ENCODE results near the gene CAPN11. TPM values are rescaled to one million over a fixed set of nuclear protein-coding genes. Genes with fewer than 3 reads are reported as not detected.

Gene CAPN11
- total RNA-seq, 1 donor from 2014 or later: not detected

DNA sequence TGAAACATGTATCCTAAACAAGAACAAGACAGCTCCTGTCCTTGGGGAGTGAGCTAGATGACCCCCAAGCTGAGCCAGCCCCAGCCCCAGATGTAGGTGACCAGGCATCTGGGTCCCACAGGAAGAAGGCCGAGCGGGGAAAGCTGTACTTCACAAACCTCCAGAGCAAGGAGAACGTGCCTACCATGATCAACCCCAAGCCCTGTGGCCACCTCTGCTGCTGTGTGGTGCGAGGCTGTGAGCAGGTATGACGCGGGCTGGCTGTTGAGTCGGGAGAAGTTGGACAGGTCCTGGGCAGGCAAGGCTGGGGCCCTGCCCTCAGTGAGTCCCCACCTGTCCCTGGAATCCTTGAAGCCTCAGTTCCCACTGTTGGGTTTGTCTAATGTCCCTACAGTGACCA, 11.4 kb upstream of the CAPN11 start:
- no peak overlapping the region for H3K4me3 ChIP-seq (ENCODE audit: low read depth, low read length)
- TF ChIP-seq, protein P1, sequence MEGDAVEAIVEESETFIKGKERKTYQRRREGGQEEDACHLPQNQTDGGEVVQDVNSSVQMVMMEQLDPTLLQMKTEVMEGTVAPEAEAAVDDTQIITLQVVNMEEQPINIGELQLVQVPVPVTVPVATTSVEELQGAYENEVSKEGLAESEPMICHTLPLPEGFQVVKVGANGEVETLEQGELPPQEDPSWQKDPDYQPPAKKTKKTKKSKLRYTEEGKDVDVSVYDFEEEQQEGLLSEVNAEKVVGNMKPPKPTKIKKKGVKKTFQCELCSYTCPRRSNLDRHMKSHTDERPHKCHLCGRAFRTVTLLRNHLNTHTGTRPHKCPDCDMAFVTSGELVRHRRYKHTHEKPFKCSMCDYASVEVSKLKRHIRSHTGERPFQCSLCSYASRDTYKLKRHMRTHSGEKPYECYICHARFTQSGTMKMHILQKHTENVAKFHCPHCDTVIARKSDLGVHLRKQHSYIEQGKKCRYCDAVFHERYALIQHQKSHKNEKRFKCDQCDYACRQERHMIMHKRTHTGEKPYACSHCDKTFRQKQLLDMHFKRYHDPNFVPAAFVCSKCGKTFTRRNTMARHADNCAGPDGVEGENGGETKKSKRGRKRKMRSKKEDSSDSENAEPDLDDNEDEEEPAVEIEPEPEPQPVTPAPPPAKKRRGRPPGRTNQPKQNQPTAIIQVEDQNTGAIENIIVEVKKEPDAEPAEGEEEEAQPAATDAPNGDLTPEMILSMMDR (conservative IDR thresholded peaks at IDR 0.05; ENCODE audit: low read depth, low read length): no peak
- no peak for DNase-seq (ENCODE audit: low read depth)

GRCh38 chr6:44148306-44148705, 10.3 kb upstream of the CAPN11 start:
- no peak for DNase-seq (ENCODE audit: low read depth)
- no peak overlapping the region for H3K4me3 ChIP-seq (ENCODE audit: low read depth, low read length)

DNA sequence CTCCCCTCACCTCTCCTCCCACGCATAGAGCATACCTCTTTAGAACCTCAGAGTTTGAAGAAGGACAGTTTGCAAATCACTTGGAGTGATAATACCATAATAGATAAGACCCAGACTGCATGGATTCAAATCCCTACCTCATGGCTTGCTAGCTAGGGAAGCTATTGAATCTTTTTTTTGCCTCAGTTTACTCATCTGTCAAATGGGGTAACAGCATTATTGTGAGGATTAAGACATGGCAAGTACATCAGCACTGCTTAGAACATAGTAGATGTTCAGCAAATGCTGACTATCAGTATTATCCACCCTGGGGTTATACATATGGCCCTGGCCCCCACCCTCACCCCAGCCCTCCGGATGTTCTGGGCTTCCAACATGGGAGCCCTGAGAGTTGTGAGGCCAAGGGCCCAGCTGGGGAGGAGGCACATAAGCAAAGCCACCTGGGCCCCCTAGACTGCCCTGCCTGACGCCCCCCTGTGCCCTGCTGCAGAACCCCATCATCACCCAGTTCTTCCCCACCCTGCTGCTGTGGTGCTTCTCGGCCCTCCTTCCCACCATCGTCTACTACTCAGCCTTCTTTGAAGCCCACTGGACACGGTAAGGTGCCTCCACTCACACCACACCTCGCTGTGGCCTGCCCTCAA, 9.1 kb upstream of the CAPN11 start:
- TF ChIP-seq, protein P1 (conservative IDR thresholded peaks at IDR 0.05; ENCODE audit: low read depth, low read length): no peak
- no peak overlapping the region for H3K4me3 ChIP-seq (ENCODE audit: low read depth, low read length)
- DNase-seq (ENCODE audit: low read depth): no peak

More at GRCh38 chr6:44148306-44148705, 10.3 kb upstream of the CAPN11 start:
- TF ChIP-seq, protein P1 (conservative IDR thresholded peaks at IDR 0.05; ENCODE audit: low read depth, low read length): no peak

GRCh38 chr6:44150317-44150917, 8.2 kb upstream of the CAPN11 start:
- H3K4me3 ChIP-seq (ENCODE audit: low read depth, low read length): no peak overlapping the region
- no peak for DNase-seq (ENCODE audit: low read depth)
- TF ChIP-seq, protein P1 (conservative IDR thresholded peaks at IDR 0.05; ENCODE audit: low read depth, low read length): no peak

DNA sequence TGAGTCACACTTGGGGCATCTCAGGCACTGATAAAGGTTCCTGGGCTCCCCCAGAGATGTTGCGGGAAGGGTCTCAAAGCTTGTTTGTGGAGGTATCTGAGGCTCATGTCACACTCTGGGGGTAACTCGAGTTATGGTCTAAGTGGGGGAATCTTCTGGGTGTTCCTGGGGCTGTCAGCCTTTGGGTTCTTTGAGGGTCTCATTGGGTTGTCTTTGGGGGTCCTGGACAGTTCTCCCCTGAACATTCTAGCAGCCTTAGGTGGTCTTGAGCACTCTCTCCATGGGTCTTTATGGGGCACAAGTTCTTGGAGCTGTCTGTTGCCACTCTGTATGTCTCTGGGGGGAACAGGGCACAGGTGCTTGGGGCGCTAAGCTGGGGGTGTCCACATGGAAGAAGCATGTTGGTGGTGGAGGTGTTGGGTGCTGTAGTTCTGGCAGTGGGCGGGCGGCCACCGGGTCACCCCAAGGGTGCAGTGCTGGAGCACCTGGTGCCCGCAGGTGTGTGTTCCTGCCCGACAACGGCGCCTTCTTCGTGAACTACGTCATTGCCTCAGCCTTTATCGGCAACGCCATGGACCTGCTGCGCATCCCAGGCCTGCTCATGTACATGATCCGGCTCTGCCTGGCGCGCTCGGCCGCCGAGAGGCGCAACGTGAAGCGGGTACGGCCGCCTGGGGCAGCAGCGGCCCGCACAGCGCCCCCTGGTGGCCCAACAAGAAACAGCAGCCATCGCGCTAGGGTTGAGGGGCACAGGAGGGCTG, 7.1 kb upstream of the CAPN11 start:
- no peak for DNase-seq (ENCODE audit: low read depth)
- no peak overlapping the region for H3K4me3 ChIP-seq (ENCODE audit: low read depth, low read length)
- TF ChIP-seq, protein P1 (conservative IDR thresholded peaks at IDR 0.05; ENCODE audit: low read depth, low read length): peak; percentile 97

GRCh38 chr6:44152109-44152461, 6.5 kb upstream of the CAPN11 start:
- TF ChIP-seq, protein P1 (conservative IDR thresholded peaks at IDR 0.05; ENCODE audit: low read depth, low read length): no peak
- no peak for DNase-seq (ENCODE audit: low read depth)

More at GRCh38 chr6:44152109-44152461, 6.5 kb upstream of the CAPN11 start:
- H3K4me3 ChIP-seq (ENCODE audit: low read depth, low read length): no peak overlapping the region

All from epithelial cell of proximal tubule (primary cell).